Kidney tubule cell (primary cell): ENCODE measurements around the gene BCL7A.
"Not testable (repeated sequence)": the region's sequence is repeated elsewhere in the genome, so short reads cannot be mapped to it uniquely, and the experiment has no call there.

Experiments
- DNase-seq: peaks from one replicate; pipeline ENCODE4 v3.0.0-alpha.2; 2018; ENCODE audit warnings: low spot score

The BCL7A gene

DNA sequence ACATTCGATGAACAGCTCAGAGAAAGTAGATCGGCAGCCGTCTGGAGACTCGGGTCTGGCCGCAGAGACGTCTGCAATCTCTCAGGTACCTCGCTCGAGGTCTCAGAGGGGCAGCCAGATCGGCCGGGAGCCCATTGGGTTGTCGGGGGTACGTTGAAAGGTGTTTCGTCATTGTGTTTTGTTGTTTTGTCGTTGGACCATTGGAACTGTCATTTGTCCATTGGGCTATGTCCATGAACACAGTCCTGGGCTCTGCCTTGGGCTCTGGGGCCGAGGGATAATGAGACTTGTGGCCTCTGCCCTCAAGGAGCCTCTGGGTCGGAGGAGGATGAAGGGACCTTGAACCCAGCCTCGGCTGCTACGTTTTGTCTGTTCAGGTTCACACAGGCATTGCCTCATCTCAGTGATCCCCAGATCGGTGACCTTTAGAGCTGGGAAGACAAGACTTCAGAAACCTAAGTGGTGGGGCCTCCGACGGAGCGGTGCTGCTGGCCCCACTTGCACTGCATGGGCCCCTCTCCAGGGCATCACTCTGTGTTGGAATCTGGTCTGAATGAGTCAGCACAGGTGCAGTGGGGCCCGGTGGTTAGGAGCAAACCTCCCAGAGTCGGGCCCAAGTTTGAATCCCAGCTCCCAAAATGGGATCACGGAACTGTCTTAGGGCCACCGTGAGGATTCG, 33.3 kb downstream of the BCL7A start:
- DNase-seq = no peak

DNA sequence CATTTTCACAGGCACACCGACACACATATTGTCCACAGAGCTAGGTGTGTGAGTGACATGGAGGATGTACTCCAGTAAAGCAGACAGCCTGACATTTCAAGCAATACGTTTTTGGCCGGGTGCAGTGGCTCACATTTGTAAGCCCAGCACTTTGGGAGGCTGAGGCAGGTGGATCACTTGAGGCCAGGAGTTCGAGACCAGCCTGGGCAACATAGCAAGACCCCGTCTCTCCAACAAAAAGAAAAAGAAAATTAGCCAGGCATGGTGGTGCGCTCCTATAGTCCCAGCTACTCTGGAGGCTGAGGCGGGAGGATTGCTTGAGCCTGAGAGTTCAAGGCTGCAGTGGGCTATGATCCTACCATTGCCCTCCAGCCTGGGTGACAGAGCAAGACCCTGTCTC, 34.7 kb downstream of the BCL7A start:
- DNase-seq = not testable (repeated sequence)

- DNase-seq = no peak
Measured at GRCh38 chr12:122057007-122057735, 35.5 kb downstream of the BCL7A start.

GRCh38 chr12:122057769-122058168, 36.1 kb downstream of the BCL7A start:
- DNase-seq = no peak

DNA sequence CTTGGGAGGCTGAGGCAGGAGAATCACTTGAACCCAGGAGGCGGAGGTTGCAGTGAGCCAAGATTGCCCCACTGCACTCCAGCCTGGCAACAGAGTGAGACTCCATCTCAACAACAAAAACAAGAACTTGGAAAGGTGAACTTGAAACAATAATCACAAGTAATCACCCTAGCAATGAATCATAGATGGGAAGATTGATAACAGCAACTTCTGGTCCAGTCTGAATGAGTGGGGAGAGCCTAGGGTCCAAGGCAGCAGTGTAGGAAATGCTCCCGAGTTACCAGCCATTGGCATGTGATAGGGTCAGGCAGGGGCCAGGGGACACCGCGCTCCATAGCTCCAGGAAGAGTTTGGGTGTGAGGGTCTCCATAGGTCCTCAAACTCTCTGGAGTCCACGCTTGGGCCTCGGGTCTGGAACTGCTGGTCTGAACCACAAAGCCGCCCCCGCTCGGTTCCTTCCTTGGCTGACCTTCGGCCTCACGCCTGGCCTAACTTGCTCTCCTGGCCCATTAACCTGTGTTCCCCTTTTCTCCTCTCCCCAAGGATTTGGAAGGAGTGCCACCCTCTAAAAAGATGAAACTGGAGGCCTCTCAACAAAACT, 37.0 kb downstream of the BCL7A start:
- DNase-seq = no peak

DNA sequence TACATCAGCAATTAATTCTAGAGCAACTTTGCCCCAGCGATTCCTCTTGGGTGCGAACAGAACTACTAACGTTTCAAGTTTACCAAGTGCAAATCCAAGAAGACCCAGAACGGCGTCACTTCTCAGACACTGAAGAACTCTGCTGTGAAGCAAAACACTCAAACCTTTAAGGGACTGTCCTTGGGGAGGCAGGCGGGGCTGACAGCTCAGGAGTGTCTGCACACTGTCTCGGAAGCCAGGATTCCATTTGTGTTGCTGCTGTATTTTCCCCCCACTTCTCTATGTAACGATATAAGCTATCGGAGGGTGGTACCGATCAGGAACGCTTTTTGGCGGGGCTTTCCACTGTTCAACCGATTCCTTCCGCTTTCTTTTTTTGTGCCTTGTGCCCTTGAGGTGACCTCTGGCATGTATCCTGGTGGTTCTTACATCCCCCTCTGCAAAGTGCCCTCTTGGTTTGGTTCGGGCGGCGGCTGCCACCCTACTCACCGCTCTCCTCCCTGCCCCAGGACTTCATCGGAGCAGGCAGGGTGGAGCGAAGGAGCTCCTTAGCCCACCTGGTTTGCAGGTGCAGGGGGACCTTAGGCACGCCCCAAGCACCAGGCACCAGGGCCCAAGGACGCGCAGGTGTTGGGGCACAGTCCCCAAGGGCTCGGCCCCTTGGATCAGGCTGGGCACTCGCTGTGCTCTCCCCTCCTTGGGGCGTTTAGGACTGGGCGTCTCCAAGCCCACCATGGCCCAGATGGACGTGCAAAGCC, 37.7 kb downstream of the BCL7A start:
- no peak for DNase-seq

DNA sequence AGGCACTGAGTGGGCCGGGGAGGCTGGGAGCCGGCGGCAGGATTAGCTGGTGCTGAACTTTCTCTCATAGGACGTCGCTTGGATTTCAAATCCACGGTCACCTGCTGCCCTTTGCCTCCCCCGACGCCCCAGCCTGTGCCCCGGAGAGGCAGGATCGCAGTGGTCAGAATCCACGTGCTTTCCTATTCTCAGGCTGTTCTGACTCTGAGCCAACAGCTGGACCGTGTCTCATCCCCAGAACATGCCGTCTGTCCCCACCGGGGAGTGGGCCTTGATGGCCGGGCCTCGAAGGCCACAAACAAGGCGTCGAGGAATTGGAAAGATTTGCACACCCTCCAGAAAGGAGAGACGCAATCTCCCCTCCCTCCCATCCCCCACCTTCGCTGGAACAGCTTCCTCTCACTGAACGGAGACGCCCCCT, 38.4 kb downstream of the BCL7A start:
- DNase-seq = no peak

DNA sequence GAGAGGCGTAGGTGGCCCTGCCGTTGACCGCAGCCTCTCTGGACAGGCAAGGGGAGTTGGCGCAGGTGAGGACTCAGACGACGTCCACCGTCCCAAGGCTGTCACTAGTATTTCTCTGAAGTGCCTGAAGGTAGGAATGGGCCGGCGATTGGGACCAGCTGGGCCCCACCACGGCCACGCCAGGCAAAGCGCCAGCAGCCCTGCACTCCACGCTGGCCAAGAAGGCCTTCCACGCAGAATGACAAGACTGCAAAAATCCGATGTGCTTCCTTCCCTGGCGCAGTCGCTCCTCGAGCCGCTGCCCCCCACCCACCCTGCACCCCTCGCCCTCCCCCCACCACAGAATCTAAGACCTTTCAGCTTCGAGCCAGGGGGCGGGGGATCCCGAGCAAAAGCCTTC, 39.6 kb downstream of the BCL7A start:
- no peak for DNase-seq

DNA sequence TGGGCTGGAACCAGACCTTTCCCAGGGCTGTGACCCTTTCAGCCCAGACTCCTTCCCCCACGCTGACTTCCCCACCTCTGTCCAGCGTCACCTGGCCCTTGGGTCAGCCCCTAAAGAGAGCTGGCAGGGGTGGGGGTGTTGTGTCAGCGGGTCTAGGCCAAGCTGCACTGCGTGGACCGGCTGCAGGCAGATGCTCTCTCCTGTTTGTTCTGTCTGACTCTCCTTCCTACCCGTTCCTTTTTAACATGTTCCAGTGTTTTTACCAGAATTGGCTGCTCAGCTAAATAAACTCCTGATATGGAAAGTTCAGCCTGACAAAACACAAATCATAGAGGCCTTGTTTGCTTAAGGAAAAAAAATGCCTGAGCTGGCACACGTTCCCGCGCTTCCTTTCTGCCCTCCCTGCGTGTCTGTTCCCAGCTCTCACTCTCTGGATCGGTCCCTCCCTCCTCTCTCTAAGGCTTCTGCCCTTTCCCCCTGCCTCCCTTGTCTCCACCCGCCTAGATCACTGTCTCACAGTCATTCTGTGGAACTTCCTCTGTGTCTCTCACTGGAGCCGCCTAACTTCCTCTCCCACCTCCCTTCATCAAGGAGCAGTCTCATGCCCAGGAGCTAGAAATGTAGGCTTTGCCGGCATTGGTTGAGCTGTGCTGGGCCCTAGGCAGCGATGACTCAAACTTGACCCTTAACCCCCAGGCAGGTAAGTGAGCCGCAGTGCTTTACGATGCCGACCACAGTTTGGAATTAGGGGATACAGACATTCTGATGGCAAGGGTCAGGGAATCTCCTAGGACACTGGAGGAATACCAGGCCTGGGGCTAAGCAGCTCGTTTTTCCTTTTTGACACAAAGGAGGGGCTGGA, 41.4 kb downstream of the BCL7A start:
- DNase-seq = peak; percentile 93

GRCh38 chr12:122063694-122064024, 42.0 kb downstream of the BCL7A start:
- DNase-seq = no peak

- DNase-seq = peak; percentile 96
Measured at GRCh38 chr12:122064025-122064777, 42.5 kb downstream of the BCL7A start.

DNA sequence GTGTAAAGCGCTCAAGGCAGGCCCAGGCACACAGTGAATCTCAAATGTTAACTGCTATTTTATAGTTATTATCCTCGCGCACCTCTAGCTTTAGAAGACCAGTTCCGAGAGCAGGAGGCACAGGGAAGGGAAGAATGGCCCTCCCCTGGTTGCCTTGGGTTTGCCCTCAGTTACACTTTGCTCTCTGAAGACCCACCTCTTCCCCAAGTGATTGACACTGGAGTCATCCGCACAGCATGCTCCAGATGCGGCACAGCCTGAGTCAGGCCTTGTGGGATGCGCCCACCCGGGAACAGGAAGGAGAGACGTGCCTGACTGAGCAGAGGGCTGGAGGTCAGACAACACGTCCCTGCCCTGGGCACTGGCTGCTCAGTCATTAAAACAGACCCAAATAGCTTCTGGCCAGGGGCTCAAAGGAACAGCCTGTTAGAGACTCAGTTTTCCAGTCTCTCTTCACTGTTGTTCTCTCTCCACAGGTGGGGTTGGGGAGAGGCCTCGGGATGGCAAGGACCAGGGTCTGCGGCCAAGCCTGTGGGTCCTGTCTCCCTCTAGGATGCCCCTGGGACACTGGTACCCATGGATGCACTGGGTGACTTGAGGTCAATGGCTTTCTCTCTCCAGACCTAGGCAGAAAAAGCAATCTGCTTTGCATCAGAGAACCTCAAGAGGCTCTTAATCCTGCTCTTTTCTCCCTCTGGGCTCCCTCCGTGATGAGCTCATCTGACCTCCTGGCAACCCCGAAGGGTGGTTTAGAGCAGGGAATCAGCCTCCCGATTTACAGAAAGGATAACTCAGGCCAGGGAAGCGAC, 43.3 kb downstream of the BCL7A start:
- DNase-seq = peak; percentile 99

DNA sequence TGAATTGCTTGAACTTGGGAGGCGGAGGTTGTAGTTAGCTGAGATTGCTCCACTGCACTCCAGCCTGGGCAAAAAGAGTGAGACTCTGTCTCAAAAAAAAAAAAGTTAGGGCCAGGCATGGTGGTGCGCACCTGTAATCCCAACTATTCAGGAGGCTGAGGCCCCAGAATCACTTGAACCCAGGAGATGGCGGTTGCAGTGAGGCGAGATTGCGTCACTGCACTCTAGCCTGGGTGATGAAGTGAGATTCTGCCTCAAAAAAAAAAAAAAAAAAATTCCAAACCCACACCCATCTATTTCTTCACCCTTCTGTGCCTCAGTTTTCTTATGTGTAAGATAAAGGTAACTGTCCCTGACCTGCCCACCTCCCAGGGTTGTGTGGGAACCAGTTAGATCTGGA, 45.9 kb downstream of the BCL7A start:
- DNase-seq = no peak

DNA sequence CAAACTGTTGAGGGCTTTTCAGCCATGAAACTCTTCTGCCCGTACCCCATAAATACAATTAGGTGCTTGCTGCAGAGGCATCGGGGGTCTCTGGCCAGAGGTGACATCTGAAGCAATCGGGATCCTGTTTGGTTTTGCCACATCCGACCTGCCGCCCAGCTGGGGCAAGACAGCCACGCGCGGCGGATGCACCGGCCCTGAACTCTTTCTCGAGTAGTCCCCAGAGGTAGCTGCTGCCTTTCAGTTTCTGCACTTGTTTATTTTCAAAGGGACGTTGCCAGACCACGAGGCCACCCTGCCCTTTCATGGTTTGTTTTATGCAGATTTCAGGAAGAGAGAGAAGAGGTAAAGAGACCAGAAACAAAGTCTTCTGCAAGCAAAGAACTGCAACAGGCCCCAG, 46.3 kb downstream of the BCL7A start:
- no peak for DNase-seq

- DNase-seq = peak; percentile 89
Measured at GRCh38 chr12:122072031-122072970, 50.6 kb downstream of the BCL7A start.

GRCh38 chr12:122073815-122074214, 52.1 kb downstream of the BCL7A start:
- DNase-seq = no peak

- no peak for DNase-seq
Measured at GRCh38 chr12:122076743-122077495, 55.2 kb downstream of the BCL7A start.
